ENCODE results near the gene ERAL1.
"Not testable (repeated sequence)": the region's sequence is repeated elsewhere in the genome, so short reads cannot be mapped to it uniquely, and the experiment has no call there.

The ERAL1 gene

DNA sequence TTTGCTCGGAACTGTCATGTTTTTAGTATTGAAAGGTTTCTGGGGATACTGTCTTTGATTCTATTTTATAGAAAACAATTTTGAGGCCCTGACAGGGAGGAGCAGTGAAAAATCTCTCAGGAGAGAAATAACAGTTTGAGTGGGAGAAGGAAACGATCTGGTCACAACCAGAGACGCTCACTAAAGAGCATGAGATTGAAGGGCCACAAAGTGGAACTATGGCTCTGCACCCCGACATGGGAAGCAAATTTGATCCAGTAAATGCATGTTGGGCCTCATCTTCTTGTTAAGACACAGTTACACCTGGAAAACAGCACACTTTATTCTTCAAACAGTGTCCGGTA is 492 bp downstream of the ERAL1 start:
- no peak for DNase-seq

DNA sequence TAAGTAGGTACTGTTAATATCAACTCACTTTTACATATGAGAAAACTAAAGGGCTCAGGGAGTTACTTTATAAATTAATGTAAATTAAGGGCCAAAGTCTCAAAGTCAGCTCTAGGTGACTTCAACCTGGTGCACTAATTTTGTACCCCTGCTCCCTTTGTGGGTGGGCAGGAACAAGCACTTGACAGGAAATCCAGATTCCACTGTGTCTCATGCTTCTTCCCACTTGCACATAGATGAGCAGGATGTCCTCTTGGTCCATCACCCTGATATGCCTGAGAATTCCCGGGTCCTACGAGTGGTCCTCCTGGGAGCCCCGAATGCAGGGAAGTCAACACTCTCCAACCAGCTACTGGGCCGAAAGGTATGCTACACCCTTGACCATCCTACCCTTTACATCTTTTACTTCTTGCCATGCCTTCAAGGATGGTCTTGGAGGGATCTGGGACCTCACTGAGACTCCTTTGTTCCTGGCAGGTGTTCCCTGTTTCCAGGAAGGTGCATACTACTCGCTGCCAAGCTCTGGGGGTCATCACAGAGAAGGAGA is 1.3 kb downstream of the ERAL1 start:
- DNase-seq: no peak

DNA sequence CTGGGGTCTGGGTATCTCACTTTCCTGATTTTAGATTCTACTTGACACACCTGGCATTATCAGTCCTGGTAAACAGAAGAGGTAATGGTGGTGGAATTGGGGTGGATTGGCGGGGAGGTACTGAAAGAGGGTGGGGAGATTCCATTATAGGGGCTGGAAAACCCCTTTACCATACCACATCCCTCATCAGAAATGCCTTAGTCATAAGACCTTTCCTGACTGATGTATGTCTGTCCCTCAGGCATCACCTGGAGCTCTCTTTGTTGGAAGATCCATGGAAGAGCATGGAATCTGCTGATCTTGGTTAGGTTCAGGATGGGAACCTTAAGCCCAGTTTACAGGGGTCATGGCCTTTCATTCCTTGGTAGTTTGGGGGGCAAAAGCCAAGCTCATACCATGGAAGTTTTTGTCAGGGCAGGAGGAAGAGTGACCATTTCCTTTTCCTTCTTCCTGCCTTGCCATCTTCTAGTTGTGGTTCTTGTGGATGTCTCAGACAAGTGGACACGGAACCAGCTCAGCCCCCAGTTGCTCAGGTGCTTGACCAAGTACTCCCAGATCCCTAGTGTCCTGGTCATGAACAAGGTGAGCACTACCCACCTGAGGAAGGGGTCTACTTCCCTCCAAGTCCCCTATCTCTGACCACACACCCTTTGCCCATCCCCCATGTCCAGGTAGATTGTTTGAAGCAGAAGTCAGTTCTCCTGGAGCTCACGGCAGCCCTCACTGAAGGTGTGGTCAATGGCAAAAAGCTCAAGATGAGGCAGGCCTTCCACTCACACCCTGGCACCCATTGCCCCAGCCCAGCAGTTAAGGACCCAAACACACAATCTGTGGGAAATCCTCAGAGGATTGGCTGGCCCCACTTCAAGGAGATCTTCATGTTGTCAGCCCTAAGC is 3.3 kb downstream of the ERAL1 start:
- no peak for DNase-seq

DNA sequence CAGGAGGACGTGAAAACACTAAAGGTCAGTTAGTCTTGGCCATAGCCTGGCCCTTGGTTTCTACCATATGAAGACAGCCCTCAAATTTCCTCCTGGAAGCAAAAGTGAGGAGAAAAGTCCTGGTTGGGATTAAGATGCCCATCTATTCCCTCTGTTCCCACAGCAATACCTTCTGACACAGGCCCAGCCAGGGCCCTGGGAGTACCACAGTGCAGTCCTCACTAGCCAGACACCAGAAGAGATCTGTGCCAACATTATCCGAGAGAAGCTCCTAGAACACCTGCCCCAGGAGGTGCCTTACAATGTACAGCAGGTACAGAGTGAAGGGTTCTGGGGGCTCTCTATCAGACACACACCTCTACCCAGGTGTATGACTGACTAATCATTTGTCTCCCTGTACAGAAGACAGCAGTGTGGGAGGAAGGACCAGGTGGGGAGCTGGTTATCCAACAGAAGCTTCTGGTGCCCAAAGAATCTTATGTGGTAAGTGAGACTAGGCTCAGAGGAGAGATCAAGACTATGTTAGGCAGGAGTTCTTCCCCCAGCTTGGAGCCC is 4.1 kb downstream of the ERAL1 start:
- no peak for DNase-seq

DNA sequence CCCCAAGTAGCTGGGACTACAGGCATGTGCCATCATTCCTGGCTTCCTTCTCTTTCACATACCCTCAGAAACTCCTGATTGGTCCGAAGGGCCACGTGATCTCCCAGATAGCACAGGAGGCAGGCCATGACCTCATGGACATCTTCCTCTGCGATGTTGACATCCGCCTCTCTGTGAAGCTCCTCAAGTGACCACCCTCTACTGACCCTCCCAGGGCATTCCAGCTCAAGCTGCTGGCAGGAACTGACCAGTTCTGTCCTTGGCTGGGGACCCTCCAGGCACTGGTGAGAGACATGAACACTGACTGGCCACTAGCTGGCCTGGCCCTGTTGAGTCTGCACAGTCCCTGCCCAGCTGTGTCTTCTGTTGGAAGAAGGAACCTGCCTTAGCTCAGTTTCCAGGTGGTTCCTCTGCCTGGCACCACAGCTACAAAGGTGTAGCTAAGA is 5.6 kb downstream of the ERAL1 start:
- DNase-seq: no peak

DNA sequence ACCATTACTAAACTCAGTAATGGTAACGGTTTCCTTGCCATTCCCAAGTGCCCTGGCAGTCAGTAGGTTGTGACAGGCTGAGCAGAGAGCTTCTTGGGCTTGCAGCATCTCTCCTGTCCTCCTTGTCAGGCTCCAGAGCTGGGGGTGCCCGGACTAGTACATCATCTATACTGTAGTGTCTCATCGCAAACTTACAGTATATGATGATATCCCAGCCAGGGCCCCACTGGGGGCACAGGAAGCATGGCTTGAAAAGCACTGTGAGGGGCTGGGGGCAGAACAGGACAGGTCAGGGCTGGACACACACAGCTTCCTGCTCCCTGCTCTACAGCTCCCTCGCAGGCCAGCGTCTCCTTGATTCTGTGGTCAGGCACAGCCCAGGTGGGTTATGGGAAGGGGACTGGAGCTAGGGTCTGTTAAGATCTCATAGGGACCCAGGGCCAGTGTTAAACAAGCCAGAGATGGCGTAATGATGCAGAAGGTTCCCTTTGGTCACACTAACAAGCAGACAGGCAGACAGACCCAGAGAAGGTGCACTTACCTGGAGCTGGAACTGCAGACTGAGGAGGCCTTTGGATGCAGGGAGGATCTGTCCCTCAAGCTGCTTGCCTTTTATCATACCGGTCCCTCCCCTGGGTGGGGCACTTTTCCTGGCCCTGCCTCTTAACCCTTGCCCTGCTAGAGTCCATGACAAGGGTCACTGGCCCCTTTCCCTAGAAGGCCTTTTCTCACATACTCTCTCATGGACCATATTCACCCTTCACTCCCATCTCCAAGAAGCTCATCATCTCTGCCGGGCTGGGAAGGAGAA is 6.8 kb downstream of the ERAL1 start:
- no peak for DNase-seq

DNA sequence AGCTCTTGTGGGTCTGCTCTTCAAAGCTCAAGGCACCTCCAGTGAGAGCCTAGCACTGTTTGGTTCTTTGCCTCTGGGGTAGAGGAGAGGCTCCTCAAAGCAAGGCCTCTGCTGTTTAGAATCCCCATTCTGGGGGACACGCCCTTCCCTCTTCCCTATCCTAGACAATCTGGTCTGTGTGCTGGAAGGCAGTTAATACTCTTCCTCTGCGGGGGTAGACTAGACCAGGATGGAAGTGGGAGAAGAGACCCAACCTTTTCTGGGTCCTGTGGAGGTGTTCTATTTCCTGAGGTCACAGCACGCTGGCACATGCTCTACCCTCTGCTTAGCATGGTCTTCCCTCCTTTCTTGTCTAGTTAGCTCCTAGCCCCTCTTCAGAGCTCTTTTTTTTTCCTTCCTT is 7.7 kb downstream of the ERAL1 start:
- no peak for DNase-seq

DNA sequence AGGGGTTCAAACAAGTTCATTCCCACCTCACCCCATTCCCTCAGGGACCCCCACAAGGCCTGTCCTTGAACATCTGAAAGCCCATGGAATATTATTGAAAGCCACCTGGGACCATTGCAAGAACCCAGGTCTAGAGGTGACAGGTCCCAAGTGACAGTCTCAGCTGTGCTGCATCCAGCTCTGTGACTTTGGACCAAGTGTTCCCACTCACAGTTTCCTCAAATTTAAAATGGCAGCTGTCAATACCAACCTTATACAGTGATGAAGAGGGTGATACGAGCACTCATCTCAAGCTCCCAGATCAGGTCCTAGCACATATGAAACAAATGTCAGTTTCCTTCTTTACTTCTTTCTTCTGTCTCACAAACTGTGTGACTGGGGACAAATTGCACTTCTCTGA is 9.1 kb downstream of the ERAL1 start:
- no peak for DNase-seq

DNA sequence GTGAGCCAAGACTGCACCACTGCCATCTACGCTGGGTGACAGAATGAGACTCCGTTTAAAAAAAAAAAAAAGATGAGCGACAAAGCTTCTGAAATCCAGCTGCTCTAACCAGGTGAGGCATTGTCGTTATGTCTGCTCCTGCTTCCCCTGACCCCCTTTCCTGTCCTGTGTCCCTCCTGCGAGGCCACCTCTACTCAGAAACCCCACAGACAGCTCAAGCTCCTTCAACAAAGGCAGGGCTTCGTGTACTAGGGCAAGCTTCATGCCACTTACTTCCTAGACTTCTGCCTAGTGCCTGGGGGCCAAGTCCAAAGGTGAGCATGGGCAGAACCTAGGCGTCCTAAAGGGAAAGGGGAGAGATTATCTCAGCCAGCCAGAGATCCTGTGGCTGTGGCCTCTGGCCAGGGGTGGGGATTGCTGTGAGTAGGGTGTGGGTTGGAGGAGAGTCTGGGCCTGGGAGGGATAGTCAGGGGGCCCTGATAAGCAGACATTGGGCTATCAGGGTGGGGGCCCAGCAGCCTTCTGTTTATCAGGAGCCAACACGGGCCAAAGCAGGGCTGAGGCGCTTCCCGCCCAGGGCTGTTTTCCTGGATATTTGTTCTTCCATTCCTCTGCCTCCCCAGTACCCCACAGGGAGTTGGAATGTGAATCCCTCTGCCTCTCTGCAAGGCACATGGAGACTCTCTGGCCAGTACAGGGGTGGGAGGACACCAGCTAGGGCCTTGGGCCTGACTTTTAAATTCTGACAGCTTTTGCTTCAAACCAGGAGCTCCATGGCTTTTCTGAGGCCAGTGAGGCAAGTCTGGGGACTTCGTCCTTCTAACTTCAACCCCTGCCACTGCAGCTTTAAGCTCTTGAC is 10.4 kb downstream of the ERAL1 start:
- DNase-seq: no peak

DNA sequence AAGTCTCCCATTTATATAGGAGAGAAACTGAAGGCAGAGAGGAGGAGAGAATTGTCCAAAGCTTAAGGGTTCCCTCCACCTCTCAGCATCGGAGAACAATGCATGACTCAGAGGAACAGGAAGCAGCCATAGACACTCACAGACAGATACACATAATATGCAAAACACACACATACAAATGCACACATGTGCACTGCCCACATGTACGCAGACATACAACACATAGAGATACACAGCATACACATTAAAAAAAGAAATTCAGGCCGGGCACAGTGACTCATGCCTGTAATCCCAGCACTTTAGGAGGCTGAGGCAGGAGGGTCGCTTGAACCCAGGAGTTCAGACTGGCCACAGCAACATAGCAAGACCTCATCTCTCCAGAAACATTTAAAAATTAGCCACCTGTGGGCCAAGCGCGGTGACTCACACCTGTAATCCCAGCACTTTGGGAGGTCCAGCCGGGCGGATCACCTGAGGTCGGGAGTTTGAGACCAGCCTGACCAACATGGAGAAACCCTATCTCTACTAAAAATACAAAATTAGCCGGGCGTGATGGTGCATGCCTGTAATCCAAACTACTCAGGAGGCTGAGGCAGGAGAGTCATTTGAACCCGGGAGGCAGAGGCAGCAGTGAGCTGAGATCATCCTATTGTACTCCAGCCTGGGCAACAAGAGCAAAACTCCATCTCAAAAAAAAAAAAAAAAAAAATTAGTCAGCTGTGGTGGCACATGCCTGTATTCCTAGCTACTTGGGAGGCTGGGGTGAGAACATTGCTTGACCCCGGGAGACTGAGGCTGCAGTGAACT is 11.3 kb downstream of the ERAL1 start:
- DNase-seq: no peak

DNA sequence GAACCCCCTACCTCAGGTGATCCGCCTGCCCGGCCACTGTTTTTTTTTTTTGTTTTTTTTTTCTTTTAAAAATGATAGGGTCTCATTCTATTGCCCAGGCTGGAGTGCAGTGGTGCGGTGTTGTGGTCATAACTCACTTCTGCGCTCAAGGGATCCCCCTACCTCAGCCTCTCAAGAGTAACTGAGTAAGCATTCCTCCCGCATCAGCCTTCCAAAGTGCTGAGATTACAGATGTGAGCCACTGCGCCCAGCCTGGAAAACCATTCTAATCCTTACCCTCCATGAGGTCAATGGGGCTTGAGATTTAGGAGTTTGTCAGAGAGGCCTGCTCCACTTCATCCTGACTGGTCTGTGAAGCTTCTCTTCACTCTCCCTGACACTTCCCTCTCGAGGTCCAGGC is 12.5 kb downstream of the ERAL1 start:
- DNase-seq: no peak

DNA sequence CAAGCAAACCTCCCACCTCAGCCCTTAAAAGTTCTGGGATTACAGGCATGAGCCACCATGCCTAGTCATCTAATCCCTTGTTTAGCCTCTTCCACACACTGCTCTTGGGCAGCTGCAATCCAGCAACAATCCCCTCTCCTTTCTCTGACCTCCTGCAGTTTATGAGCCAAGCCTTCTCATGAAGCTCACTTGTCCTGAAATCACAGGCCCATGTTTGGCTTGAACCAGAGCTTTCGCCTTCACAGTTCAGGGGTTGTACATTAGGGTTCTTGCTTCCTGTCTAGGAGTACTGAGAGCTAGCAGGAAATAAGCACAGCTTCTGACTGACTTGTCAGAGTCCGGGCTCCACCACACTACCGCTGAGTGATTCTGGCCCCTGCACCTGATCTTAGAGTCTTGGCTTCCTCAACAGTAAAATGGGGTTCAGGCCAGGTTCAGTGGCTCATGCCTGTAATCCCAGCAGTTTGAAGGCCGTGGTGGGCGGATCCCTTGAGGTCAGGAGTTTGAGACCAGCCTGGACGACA is 16.3 kb downstream of the ERAL1 start:
- DNase-seq: no peak

DNA sequence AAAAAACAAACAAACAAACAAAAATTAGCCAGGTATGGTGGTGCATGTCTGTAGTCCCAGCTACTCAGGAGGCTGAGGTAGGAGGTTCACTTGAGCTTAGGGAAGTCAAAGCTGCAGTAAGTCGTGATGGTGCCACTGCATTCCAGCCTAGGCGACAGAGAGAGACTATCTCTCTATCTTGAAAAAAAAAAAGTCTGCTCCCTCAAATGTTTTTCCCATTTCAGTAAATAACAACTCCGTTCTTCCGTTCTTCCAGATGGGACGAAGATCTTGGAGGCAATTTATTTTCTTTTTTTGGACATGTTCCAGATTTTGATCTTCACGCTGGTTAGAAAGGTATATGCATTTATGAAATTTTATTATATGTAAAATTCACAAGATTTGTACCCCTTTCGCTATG is 19.0 kb downstream of the ERAL1 start:
- no peak for DNase-seq

DNA sequence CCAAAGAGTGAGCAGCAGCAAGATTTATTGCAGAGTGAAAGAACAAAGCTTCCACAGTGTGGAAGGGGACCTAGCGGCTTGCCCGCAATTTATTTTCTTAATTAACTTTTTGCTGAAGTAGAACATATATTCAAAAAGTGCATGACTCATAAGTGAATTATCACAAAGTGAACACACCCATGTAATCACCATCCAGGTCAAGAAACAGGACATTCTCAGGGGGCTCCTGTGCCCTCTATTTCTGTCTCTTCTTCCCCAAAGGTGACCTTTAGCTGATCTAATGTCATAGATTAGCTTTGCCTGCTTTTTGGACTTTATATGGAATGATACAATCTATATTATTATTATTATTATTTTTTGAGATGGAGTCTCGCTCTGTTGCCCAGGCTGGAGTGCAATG is 19.9 kb downstream of the ERAL1 start:
- no peak for DNase-seq

DNA sequence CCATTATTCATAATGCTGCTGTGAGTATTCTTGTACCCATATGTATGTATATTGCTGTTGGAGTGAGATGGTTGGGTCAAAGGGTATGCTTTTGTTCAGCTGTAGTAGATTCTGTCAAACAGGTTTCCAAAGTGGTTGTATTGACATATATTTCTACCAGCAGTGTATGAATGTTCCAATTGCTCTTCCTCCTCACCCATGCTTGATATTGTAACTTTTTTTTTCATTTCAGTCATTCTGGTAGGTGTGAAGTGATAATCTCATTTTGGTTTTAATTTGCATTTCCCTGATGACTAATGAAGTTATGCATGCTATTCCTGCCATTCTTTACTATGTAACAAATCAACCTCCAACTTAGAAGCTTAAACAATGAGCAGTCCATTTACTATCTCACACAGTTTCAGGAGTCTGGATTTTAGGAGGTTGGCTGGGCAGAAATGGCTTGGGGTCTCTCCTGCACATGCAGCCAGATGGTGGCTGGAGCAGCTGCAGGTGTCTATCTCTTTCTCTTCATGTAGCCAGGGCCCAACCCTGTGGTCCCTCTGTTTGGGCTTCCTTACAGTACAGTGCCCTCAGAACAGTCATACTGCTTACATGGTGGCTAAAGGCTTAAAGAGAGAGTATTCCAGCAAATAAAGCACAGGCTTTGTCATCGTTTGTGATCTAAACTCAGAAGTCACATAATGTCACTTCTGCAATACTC is 21.2 kb downstream of the ERAL1 start:
- DNase-seq: no peak

DNA sequence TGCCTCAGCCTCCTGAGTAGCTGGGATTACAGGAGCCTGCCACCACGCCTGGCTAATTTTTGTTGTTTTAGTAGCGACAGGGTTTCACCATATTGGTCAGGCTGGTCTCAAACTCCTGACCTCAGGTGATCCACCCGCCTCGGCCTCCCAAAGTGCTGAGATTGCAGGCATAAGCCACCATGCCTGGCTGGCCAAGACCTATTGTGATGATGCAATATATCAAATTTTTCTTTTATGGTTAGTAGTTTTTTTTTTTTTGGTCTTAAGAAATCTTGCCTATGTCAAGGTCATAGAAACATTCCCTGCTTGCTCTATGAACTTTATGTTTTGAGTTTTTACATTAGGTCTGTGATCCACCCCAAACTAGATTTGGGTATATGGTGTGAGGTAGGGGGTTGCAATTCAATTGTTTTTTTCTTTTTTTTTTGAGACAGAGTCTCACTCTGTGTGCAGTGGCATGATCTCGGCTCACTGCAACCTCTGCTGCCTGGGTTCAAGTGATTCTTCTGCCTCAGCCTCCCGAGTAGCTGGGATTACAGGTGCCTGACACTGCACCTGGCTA is 22.4 kb downstream of the ERAL1 start:
- not testable (repeated sequence) for DNase-seq

DNA sequence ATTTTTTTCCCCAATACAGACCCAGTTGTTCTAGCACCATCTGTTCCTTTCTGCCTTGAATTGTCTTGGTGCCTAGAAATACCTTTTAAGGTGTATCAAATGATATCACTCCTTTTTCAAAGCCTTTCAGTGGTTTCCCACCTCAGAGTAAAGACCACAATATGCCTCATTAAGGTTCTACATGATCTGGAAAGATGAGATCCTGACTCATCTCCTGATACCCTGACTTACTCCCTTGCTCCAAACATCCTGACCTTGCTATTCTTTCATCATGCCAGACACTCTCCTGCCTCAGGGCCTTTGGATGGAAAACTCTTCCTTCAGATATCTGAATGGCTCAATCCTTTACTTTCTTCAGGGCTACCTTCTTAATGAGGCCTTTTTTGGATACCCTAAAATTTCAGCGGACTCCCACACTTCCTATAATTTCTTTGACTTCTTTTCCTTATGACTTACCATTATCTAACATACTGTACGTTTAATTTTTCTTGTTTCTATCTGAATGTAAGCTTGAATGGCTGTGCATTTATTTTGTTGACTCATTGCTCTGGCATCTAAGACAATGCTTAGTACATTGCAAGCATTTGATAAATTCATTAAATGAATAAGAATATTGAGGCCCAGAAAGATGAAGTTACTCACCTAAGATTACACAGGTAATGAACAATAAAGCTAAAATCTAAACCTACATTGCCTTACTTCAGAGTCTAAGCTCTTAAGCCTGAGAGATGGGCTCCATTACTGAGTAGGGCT is 23.5 kb downstream of the ERAL1 start:
- DNase-seq: no peak

DNA sequence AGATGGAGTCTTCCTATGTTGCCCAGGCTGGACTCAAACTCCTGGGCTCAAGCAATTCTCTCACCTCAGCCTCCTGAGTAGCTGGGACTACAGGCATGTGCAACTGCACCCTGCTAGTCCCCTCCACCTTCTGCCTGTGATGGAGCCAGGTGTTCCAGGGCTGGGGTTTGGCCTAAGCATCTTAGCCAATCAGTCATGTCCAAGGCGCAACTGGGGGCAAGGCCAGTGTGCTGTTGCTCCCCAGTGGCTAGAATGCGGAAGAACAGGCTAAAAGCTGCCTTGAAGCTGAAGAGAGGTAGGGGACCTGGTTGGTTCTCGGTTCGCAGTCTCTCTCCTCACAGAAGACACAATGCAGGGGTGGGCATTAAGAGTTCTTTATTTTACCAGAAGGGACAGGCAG is 24.2 kb downstream of the ERAL1 start:
- peak; percentile 17 for DNase-seq

DNA sequence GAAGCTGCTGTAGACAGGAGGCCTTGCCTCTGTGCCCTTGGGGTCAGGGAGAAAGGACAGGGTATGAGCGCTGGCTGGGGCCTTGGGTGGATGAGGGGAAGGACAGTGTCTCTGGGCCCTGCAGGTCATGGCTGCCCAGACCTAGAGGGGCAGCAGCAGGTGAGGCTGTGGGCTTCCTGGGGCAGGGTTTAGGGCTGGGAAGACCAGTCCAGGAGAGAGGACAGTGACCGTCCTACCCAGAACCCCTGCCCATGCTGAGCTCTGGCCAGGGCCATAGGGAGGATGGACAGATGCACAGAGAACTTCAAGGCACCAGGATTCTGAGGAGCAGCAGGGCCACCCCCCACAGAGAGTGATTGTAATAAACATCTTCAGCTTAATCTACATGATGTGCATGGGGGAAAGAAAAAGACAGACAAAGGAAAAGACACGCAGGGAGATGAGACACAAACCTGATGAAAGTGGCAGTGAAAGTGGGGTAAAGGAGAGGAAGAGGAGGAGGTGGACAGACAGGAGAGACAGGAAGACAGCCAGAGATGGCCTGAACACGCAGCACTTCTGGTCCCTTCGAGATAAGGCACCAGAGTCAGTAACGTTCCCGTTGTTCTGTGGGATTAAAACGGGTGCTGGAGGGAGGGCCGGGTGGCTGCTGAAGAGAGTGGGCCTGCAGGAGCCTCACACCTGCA is 25.2 kb downstream of the ERAL1 start:
- DNase-seq: no peak

Data from NCI-H526 treated with DMSO at 0.1 percent for 48 hours (cell line).